Upper lobe of right lung (tissue), 1 donor: ENCODE measurements around the gene PLXND1. TPM values are rescaled to one million over a fixed set of nuclear protein-coding genes. Genes with fewer than 3 reads are reported as not detected.
A peak's percentile ranks its signal among the peaks of the same experiment; 100 is the strongest.

ENCODE experiments used
- ATAC-seq: fragments of 200-7000 bp; cut with Tn5 transposase; one replicate; pipeline ENCODE4 v1.9.1; 2020; ENCODE audit warnings: mild to moderate bottlenecking, moderate library complexity
- DNase-seq: peaks from one replicate; pipeline ENCODE4 v3.0.0-alpha.2; 2020
- H3K27ac ChIP-seq: fragments of 200-600 bp; one replicate; pipeline ENCODE4 v1.8.0; 2022
- H3K27me3 ChIP-seq: fragments of 200-600 bp; one replicate; pipeline ENCODE4 v1.8.0; 2022; ENCODE audit warnings: mild to moderate bottlenecking
- H3K36me3 ChIP-seq: fragments of 200-600 bp; one replicate; pipeline ENCODE4 v1.8.0; 2022
- H3K4me1 ChIP-seq: fragments of 200-600 bp; one replicate; pipeline ENCODE4 v1.8.0; 2022
- H3K4me3 ChIP-seq: fragments of 200-600 bp; one replicate; pipeline ENCODE4 v1.8.0; 2022; ENCODE audit warnings: mild to moderate bottlenecking
- H3K9me3 ChIP-seq: fragments of 200-600 bp; one replicate; pipeline ENCODE4 v1.8.0; 2022
- intact Hi-C: fragments of 100-400 bp; cut with DNase I; formaldehyde crosslinking; loops from one replicate; pipeline ENCODE4 v1.11.0; 2022
- total RNA-seq: library from RNA; stranded (reverse); fragmentation: NEBNext Ultra II Directional; extraction: Animal tissue kit (Norgen Biotek cat#: 25700); gene quantifications from one replicate; pipeline ENCODE4 v1.2.1, GENCODE V29; 2021
- TF ChIP-seq, protein P1 (sequence below): fragments of 200-600 bp; IDR thresholded peaks from one replicate; pipeline ENCODE4 v1.8.0; 2022; ENCODE audit warnings: antibody characterized with exemption
- donor health status: DM: no; HTN: yes; CAD: no; lungs with severe emphysema.

Gene PLXND1
- total RNA-seq, 1 donor from 2014 or later: 284 TPM

DNA sequence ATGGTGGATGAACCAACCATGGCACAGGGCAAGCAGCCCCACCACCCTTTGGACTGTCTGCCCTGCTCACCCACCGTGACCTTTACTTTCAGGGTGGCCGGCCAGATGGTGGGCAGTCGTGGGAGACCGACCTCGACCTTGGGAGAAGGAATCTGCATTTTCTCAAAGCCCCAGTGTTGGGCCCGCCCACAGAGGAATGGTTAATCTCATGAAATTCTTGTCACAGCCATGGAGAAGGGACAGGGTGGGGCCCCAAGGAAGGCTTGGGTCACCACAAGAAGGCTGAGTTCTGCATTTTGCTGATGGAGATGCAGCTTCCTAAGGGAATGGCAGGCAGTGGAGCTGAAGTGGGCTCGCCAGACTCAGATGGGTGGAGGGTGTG is 2.9 kb downstream of the PLXND1 start:
- ATAC-seq: peak; percentile 1
- no peak for DNase-seq
- H3K4me1 ChIP-seq: peaks cover 73% of the 10 kb centered on the region

DNA sequence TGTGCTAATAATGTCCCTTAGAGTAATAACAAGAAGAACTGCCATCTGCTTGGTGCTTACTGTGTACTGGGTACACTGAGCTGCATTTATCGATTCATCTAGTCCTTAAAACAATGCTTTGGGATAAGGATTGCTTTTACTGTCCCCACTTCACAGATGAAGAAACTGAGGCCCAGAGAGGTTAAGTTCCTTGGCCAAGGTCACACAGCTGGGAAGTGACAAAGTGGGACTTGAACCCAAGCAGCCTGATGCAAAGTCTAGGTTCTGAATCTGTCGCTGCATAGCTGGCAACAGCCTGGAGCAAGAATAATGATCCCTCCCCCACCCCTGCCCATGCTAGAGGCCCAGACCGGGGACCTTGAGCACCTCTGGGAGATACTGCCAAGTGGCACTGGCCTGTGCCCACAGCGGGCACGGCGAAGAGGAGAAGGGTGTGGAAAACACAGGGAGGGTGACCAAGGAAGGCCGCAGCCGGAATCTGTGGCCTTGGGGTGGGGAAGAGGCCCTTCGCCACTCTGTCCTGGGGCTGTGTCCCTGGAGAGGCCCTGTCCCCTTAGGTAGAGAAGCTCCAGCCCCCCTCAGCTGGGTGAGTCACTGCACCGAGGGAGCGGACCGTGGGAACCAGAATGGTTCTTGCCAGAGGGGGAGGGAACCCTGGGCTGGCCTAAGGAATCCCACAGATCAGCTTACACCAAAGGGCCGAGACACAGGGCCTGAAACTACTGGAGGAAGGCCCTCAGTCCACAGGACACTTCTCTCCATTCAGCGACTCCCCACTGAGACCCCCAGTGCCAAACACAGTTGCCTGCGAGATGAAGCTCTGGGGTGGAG is 3.5 kb downstream of the PLXND1 start:
- H3K36me3 ChIP-seq: no peaks in the 10 kb centered on the region
- H3K27ac ChIP-seq: peak overlapping the region; percentile 90
- peak overlapping the region; percentile 89 for H3K4me3 ChIP-seq
- intact Hi-C loops: no loop called here
- DNase-seq (peak; percentile 82), ATAC-seq (peak; percentile 32)
- TF ChIP-seq, protein P1, sequence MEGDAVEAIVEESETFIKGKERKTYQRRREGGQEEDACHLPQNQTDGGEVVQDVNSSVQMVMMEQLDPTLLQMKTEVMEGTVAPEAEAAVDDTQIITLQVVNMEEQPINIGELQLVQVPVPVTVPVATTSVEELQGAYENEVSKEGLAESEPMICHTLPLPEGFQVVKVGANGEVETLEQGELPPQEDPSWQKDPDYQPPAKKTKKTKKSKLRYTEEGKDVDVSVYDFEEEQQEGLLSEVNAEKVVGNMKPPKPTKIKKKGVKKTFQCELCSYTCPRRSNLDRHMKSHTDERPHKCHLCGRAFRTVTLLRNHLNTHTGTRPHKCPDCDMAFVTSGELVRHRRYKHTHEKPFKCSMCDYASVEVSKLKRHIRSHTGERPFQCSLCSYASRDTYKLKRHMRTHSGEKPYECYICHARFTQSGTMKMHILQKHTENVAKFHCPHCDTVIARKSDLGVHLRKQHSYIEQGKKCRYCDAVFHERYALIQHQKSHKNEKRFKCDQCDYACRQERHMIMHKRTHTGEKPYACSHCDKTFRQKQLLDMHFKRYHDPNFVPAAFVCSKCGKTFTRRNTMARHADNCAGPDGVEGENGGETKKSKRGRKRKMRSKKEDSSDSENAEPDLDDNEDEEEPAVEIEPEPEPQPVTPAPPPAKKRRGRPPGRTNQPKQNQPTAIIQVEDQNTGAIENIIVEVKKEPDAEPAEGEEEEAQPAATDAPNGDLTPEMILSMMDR: no peak
- H3K27me3 ChIP-seq: no peaks in the 10 kb centered on the region
- peaks cover 73% of the 10 kb centered on the region for H3K4me1 ChIP-seq
- no peaks in the 10 kb centered on the region for H3K9me3 ChIP-seq

More for the DNA sequence above, 2.9 kb downstream of the PLXND1 start:
- Histone ChIP-seq H3K4me3 (peak overlapping the region; percentile 89), H3K27ac (peak overlapping the region; percentile 90), H3K36me3 (no peaks in the 10 kb centered on the region), H3K9me3 (no peaks in the 10 kb centered on the region), H3K27me3 (no peaks in the 10 kb centered on the region)
- TF ChIP-seq, protein P1: no peak
- intact Hi-C loops: no loop called here

DNA sequence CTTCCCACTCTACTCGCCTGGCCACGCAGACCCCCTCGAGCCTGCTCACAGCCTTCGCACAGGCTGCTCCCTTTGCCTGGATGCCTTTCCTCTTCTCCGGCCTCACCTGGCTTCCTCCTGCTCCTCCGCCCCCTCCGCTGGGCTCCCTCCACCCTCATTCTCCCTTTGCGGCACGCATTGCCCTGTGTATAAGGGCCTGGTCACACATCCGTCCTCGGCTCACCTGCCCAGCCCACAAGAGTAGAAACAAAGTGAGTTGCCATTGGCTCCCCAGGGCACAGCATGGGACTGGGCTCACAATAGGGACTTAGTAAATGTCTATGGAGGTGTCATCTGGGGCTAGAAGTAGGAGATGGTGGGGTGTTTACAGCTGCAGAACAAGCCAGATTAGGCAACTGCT is 4.2 kb downstream of the PLXND1 start:
- peak; percentile 70 for DNase-seq
- peaks cover 73% of the 10 kb centered on the region for H3K4me1 ChIP-seq
- TF ChIP-seq, protein P1: no peak
- peak overlapping the region; percentile 89 for H3K4me3 ChIP-seq
- H3K9me3 ChIP-seq: no peaks in the 10 kb centered on the region
- H3K27ac ChIP-seq: peak overlapping the region; percentile 90
- no peaks in the 10 kb centered on the region for H3K27me3 ChIP-seq
- no peak for ATAC-seq
- intact Hi-C loops: no loop called here
- no peaks in the 10 kb centered on the region for H3K36me3 ChIP-seq

DNA sequence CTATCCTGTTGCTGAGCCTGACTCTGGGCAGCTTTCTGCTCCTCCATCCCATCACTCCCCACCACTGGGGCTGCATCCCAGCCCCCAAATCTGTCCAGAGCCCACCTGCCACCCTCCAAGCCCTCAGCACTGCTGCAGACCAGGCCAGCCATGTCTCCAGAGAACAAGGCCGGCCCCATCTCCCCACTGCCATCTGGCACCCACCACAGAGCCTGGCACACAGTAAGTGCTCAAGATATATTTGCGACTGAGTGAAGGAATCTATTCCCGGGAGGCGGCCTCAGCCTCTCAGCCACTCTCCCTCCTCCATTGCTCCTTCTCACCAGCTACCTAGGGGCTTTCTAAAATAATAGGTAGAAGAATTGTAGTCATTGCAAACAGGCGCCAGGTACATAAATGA is 4.8 kb downstream of the PLXND1 start:
- no peak overlapping the region for H3K27ac ChIP-seq
- H3K9me3 ChIP-seq: no peaks in the 10 kb centered on the region
- no peak for ATAC-seq
- H3K36me3 ChIP-seq: no peaks in the 10 kb centered on the region
- intact Hi-C loops: no loop called here
- DNase-seq: no peak
- peaks cover 78% of the 10 kb centered on the region for H3K4me1 ChIP-seq
- H3K4me3 ChIP-seq: peak overlapping the region; percentile 89
- TF ChIP-seq, protein P1: no peak
- no peaks in the 10 kb centered on the region for H3K27me3 ChIP-seq

DNA sequence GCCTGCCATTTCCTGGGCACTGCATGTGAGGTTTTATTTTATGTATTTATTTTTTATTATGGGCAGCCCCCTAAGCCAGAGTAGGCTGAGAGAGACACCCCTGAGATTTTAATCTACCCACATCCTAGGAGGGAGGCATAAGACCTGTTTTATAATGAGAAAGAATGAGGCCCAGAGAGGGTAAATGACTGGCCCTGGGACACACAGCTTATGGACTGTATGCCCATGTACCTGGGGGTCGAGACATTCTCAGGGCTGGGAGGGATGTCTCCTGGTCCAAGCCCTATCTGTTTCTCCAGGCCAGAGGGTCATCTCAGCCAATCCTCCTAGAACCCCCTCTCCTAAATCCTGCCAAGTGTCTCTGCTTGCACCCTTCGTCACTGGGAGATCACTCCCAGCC is 6.1 kb downstream of the PLXND1 start:
- DNase-seq: no peak
- ATAC-seq: no peak
- Histone ChIP-seq H3K27me3 (no peaks in the 10 kb centered on the region), H3K9me3 (no peaks in the 10 kb centered on the region), H3K4me1 (peaks cover 92% of the 10 kb centered on the region), H3K36me3 (no peaks in the 10 kb centered on the region), H3K4me3 (no peak overlapping the region), H3K27ac (peak overlapping the region; percentile 84)
- TF ChIP-seq, protein P1: no peak
- intact Hi-C loops: no loop called here
